Measurements from ENCODE around the gene CR1L.
"Not testable (repeated sequence)": the region's sequence is repeated elsewhere in the genome, so short reads cannot be mapped to it uniquely, and the experiment has no call there.

The CR1L gene

DNA sequence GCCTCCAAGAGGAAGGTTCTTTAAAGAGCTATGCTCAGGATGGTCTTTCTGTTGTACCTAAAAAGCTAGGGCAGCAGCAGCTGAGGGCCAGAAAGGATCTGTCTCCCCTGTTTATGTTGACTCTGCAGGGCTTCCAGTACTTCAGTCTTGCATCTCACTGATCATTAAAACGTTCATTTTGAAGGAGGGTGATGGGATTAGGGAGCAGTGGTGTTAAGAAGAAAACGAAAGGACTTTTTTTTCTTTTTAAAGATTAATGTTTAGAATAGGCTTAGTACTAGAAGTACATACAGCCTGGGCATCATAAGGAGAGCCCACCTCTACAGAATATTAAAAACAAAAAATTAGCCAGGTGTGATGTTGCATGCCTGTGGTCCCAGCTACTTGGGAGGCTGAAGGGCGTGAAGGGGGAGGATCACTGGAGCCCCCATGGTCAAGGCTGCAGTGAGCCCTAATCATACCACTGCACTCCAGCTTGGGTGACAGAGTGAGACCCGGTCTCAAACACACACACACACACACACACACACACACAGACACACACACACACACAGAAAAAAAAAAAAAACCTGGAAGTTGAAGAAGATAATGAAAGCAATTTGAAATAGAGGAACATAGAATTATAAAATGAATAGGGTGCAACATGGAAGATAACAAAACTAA lies 2.9 kb downstream of the CR1L start:
- peaks cover 7% of the 10 kb centered on the region for H3K27me3 ChIP-seq (ENCODE audit: control insufficient read depth, insufficient read depth, low read length)
- H3K9ac ChIP-seq (ENCODE audit: low read length), result no peak overlapping the region
- H3K4me3 ChIP-seq (ENCODE audit: low read length), result no peak overlapping the region
- H3K4me1 ChIP-seq (ENCODE audit: control insufficient read depth, insufficient read depth, low read length), result no peaks in the 10 kb centered on the region
- H3K9me3 ChIP-seq (ENCODE audit: control insufficient read depth, low read length), result no peaks in the 10 kb centered on the region
- H3K36me3 ChIP-seq (ENCODE audit: control insufficient read depth, insufficient read depth, low read length), result no peaks in the 10 kb centered on the region

GRCh38 chr1:207648334-207649209 lies 3.6 kb downstream of the CR1L start:
- Histone ChIP-seq H3K9me3 (ENCODE audit: control insufficient read depth, low read length) (no peaks in the 10 kb centered on the region), H3K36me3 (ENCODE audit: control insufficient read depth, insufficient read depth, low read length) (no peaks in the 10 kb centered on the region), H3K4me1 (ENCODE audit: control insufficient read depth, insufficient read depth, low read length) (no peaks in the 10 kb centered on the region), H3K9ac (ENCODE audit: low read length) (no peak overlapping the region), H3K27me3 (ENCODE audit: control insufficient read depth, insufficient read depth, low read length) (peaks cover 7% of the 10 kb centered on the region), H3K4me3 (ENCODE audit: low read length) (no peak overlapping the region)

- Histone ChIP-seq H3K4me3 (ENCODE audit: low read length) (no peak overlapping the region), H3K9ac (ENCODE audit: low read length) (no peak overlapping the region), H3K9me3 (ENCODE audit: control insufficient read depth, low read length) (no peaks in the 10 kb centered on the region), H3K4me1 (ENCODE audit: control insufficient read depth, insufficient read depth, low read length) (no peaks in the 10 kb centered on the region), H3K36me3 (ENCODE audit: control insufficient read depth, insufficient read depth, low read length) (no peaks in the 10 kb centered on the region), H3K27me3 (ENCODE audit: control insufficient read depth, insufficient read depth, low read length) (peaks cover 4% of the 10 kb centered on the region)
These were observed 4.3 kb downstream of the CR1L start for GRCh38 chr1:207649210-207649753.

GRCh38 chr1:207649865-207650580 lies 5.1 kb downstream of the CR1L start:
- no peaks in the 10 kb centered on the region for H3K9me3 ChIP-seq (ENCODE audit: control insufficient read depth, low read length)
- no peak overlapping the region for H3K4me3 ChIP-seq (ENCODE audit: low read length)
- H3K9ac ChIP-seq (ENCODE audit: low read length), result no peak overlapping the region
- H3K4me1 ChIP-seq (ENCODE audit: control insufficient read depth, insufficient read depth, low read length), result no peaks in the 10 kb centered on the region
- no peaks in the 10 kb centered on the region for H3K36me3 ChIP-seq (ENCODE audit: control insufficient read depth, insufficient read depth, low read length)
- H3K27me3 ChIP-seq (ENCODE audit: control insufficient read depth, insufficient read depth, low read length), result peaks cover 4% of the 10 kb centered on the region

GRCh38 chr1:207651583-207651982 lies 6.7 kb downstream of the CR1L start:
- Histone ChIP-seq H3K4me1 (ENCODE audit: control insufficient read depth, insufficient read depth, low read length) (no peaks in the 10 kb centered on the region), H3K36me3 (ENCODE audit: control insufficient read depth, insufficient read depth, low read length) (no peaks in the 10 kb centered on the region), H3K9ac (ENCODE audit: low read length) (no peak overlapping the region), H3K4me3 (ENCODE audit: low read length) (no peak overlapping the region), H3K27me3 (ENCODE audit: control insufficient read depth, insufficient read depth, low read length) (no peaks in the 10 kb centered on the region), H3K9me3 (ENCODE audit: control insufficient read depth, low read length) (no peaks in the 10 kb centered on the region)

GRCh38 chr1:207654320-207654719 lies 9.4 kb downstream of the CR1L start:
- Histone ChIP-seq H3K4me3 (ENCODE audit: low read length) (no peak overlapping the region), H3K27me3 (ENCODE audit: control insufficient read depth, insufficient read depth, low read length) (no peaks in the 10 kb centered on the region), H3K4me1 (ENCODE audit: control insufficient read depth, insufficient read depth, low read length) (no peaks in the 10 kb centered on the region), H3K9me3 (ENCODE audit: control insufficient read depth, low read length) (no peaks in the 10 kb centered on the region), H3K9ac (ENCODE audit: low read length) (no peak overlapping the region), H3K36me3 (ENCODE audit: control insufficient read depth, insufficient read depth, low read length) (no peaks in the 10 kb centered on the region)

- peaks cover 3% of the 10 kb centered on the region for H3K4me1 ChIP-seq (ENCODE audit: control insufficient read depth, insufficient read depth, low read length)
These were observed 13.5 kb downstream of the CR1L start for GRCh38 chr1:207658408-207658807.

GRCh38 chr1:207658904-207659485 lies 14.1 kb downstream of the CR1L start:
- Histone ChIP-seq H3K27me3 (ENCODE audit: control insufficient read depth, insufficient read depth, low read length) (no peaks in the 10 kb centered on the region), H3K4me1 (ENCODE audit: control insufficient read depth, insufficient read depth, low read length) (peaks cover 3% of the 10 kb centered on the region), H3K9ac (ENCODE audit: low read length) (no peak overlapping the region), H3K4me3 (ENCODE audit: low read length) (no peak overlapping the region), H3K9me3 (ENCODE audit: control insufficient read depth, low read length) (no peaks in the 10 kb centered on the region), H3K36me3 (ENCODE audit: control insufficient read depth, insufficient read depth, low read length) (no peaks in the 10 kb centered on the region)

More at GRCh38 chr1:207658408-207658807, 13.5 kb downstream of the CR1L start:
- H3K9ac ChIP-seq (ENCODE audit: low read length), result no peak overlapping the region
- H3K4me3 ChIP-seq (ENCODE audit: low read length), result no peak overlapping the region
- H3K27me3 ChIP-seq (ENCODE audit: control insufficient read depth, insufficient read depth, low read length), result no peaks in the 10 kb centered on the region
- no peaks in the 10 kb centered on the region for H3K36me3 ChIP-seq (ENCODE audit: control insufficient read depth, insufficient read depth, low read length)
- no peaks in the 10 kb centered on the region for H3K9me3 ChIP-seq (ENCODE audit: control insufficient read depth, low read length)

DNA sequence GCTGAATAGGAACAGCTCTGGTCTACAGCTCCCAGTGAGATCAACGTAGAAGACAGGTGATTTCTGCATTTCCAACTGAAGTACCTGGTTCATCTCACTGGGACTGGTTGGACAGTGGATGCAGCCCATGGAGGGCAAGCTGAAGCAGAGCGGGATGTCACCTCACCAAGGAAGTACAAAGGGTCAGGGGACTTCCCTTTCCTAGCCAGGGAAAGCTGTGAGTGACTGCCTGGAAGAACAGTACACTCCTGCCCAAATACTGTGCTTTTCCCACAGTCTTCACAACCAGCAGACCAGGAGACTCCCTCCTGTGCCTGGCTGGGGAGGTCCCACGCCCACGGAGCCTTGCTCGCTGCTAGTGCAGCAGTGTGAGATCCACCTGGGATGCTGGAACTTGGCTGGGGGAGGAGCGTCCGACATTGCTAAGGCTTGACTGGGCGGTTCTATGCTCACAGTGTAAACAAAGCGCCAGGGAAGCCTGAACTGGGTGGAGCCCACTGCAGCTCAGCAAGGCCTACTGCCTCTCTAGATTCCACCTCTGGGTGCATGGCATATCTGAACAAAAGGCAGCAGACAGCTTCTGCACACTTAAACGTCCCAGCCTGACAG lies 14.7 kb downstream of the CR1L start:
- H3K27me3 ChIP-seq (ENCODE audit: control insufficient read depth, insufficient read depth, low read length), result no peaks in the 10 kb centered on the region
- H3K36me3 ChIP-seq (ENCODE audit: control insufficient read depth, insufficient read depth, low read length), result no peaks in the 10 kb centered on the region
- peaks cover 3% of the 10 kb centered on the region for H3K4me1 ChIP-seq (ENCODE audit: control insufficient read depth, insufficient read depth, low read length)

DNA sequence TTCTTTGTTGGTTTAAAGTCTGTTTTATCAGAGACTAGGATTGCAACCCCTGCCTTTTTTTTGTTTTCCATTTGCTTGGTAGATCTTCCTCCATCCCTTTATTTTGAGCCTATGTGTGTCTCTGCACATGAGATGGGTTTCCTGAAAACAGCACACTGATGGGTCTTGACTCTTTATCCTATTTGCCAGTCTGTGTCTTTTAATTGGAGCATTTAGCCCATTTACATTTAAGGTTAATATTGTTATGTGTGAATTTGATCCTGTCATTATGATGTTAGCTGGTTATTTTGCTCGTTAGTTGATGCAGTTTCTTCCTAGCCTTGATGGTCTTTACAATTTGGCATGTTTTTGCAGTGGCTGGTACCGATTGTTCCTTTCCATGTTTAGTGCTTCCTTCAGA lies 16.5 kb downstream of the CR1L start:
- not testable (repeated sequence) for H3K4me1 ChIP-seq (ENCODE audit: control insufficient read depth, insufficient read depth, low read length)

More for the DNA sequence above, 14.7 kb downstream of the CR1L start:
- Histone ChIP-seq H3K9me3 (ENCODE audit: control insufficient read depth, low read length) (no peaks in the 10 kb centered on the region), H3K9ac (ENCODE audit: low read length) (no peak overlapping the region), H3K4me3 (ENCODE audit: low read length) (no peak overlapping the region)

DNA sequence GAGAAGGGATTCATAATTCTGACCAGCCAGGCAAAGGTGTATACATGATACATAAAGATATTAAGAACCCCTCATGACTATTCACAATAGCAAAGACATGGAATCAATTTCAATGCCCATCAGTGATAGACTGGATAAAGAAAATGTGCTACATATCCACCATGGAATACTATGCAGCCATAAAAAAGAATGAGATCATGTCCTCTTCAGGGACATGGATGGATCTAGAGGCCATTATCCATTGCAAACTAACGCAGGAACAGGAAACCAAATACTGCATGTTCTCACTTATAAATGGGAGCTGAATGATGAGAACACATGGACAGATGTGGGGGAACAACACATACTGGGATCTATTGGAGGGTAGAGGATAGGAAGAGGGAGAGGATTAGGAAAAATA lies 21.4 kb downstream of the CR1L start:
- Histone ChIP-seq H3K36me3 (ENCODE audit: control insufficient read depth, insufficient read depth, low read length) (no peaks in the 10 kb centered on the region), H3K4me3 (ENCODE audit: low read length) (no peak overlapping the region), H3K9me3 (ENCODE audit: control insufficient read depth, low read length) (no peaks in the 10 kb centered on the region), H3K27me3 (ENCODE audit: control insufficient read depth, insufficient read depth, low read length) (peaks cover 43% of the 10 kb centered on the region), H3K4me1 (ENCODE audit: control insufficient read depth, insufficient read depth, low read length) (no peaks in the 10 kb centered on the region), H3K9ac (ENCODE audit: low read length) (no peak overlapping the region)

More for the DNA sequence above, 16.5 kb downstream of the CR1L start:
- H3K36me3 ChIP-seq (ENCODE audit: control insufficient read depth, insufficient read depth, low read length); H3K9ac ChIP-seq (ENCODE audit: low read length); H3K27me3 ChIP-seq (ENCODE audit: control insufficient read depth, insufficient read depth, low read length); H3K9me3 ChIP-seq (ENCODE audit: control insufficient read depth, low read length); H3K4me3 ChIP-seq (ENCODE audit: low read length): not testable (repeated sequence)
